Left lobe of liver (tissue), 2 donors: Measurements from ENCODE around the gene GAS2L1. TPM values are rescaled to one million over a fixed set of nuclear protein-coding genes. Genes with fewer than 3 reads are reported as not detected.
A peak's percentile ranks its signal among the peaks of the same experiment; 100 is the strongest.

ENCODE experiments used
- ATAC-seq: fragments of 200-7000 bp; cut with Tn5 transposase; one replicate; pipeline ENCODE4 v1.9.1; 2020; ENCODE audit warnings: mild to moderate bottlenecking, moderate library complexity
- DNase-seq: peaks from one replicate; pipeline ENCODE4 v3.0.0-alpha.2; 2020; ENCODE audit warnings: low spot score
- total RNA-seq: library from RNA; stranded (reverse); gene quantifications from one replicate; pipeline ENCODE4 v1.2.1, GENCODE V29; 2021
- donor health status: DM: no; HTN: no; CAD: no; lungs with moderate emphysema.
- donor health status: DM: no; HTN: yes; CAD: no.

Gene GAS2L1
- total RNA-seq, 1 donor from 2014 or later: 14.3 TPM

DNA sequence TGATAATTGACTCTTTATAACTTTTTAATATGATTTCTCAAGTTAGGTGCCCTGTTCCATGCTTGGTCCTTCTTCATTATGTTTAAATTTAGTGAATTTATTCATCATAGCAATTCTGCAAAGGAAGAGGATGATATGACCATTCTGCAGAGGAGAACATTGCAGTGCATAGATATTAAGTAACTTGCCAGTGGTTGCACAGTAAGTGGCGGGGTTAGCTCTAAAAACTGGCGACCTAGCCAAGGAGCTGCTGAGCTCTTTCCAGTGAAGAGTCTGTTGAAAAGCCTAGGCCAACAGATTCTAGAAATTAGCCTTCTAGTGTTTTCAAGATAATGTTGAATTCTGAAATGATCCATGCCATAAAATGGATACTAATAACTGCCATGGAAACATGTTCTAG is 33.8 kb upstream of the GAS2L1 start:
- no peak for ATAC-seq
- DNase-seq: peak; percentile 30

DNA sequence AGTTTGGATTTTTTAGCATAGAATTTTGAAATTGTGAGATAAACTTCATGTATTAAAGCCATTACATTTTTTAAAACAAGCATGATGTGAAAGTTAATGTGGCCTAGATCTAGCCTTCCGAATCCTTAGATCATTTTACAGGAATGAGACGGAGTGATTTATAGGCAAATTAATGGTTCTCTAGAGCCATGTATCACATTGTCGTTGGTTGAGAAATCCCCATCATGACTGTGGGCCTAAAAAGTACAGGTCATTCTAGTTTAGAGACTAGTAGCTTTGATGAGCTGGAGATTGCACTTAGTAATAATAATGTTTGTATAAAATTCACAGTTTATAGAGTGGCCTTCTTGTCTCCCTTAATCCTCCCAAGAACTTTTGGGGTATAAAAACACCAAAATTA is 31.3 kb upstream of the GAS2L1 start:
- ATAC-seq: peak; percentile 18
- no peak for DNase-seq

DNA sequence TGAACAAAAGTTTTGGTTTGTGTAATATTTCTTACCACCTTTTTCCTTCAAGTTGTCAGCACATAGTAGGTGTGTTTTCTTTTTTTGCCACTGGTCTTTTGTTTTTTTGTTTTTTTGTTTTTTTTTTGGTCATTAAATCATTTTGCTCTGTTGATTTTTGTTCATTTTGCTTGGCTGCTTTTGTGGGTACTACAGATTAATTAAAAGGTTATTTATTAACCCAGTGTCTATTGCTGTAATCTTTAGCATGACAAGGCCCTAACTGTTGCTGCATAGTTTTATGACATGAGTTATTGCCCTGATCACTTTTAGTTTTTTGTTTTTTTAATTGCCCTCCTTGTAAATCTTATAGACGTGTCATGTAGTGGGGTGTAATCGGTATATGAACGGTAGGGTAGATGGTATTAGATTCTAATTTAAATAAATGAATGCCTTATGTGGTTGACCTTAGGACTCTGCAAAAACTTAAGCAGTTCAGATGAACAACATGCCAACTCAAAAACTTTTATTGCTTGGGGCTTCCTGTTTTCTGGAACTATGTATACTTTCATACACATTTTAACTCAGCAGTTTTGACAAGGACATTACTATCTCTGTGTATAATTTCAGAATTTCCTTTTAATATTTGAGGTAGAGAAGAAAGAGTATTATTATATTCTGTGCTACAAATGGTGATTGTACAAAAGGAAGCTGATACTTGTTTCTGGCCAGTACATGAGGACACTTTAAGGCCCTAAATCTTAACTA is 30.5 kb upstream of the GAS2L1 start:
- peak; percentile 66 for ATAC-seq

DNA sequence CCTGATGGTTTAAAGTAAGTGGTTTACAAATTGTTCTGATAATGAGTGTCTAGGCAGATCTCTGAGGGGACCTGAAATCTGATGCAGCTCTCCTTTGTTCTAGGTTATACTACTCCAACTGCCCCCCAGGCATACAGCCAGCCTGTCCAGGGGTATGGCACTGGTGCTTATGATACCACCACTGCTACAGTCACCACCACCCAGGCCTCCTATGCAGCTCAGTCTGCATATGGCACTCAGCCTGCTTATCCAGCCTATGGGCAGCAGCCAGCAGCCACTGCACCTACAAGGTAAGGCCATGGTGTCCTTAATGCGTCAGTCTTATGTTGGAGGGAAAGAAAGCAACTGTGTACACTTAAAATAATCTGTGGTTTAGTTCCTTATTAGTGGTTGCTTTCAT is 28.5 kb upstream of the GAS2L1 start:
- peak; percentile 31 for DNase-seq
- ATAC-seq: no peak

More for the DNA sequence above, 30.5 kb upstream of the GAS2L1 start:
- DNase-seq: no peak

DNA sequence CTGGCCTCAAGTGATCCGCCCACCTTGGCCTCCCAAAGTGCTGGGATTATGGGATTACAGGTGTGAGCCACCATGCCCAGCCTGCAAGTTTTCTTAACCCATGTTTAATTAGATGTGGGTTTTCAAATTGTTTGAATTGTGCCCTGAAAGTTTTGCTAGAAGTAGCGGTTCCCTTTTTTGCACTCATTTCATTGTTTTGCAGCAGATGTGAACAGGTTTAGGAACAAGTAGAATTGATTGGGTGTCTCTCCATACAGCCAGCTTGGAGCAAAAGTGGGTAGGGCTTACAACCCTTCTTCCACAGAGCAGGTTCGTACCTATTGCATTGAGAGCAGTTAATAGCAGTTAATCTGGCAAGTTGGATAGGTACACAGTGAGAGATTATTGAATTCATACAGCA is 22.3 kb upstream of the GAS2L1 start:
- DNase-seq (no peak), ATAC-seq (no peak)

DNA sequence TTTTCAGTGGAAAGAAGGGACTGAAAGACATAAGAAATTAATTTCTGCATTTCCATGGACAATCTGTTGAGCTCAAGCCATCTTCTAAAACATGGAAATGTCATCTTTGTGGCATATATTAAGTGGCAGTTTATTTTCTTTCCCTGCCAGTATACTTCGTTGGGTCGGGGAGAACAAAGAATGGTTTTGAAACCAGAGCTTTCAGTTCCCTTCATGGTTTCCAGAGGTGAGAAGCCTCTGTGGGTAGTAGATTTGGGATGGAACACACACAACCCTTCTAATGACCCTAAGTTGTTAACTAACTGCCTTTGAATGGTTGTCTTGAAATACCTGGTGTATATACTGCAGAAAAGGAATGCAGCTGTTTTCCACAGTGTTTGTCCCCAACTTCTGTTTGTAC is 17.6 kb upstream of the GAS2L1 start:
- DNase-seq (no peak), ATAC-seq (no peak)

DNA sequence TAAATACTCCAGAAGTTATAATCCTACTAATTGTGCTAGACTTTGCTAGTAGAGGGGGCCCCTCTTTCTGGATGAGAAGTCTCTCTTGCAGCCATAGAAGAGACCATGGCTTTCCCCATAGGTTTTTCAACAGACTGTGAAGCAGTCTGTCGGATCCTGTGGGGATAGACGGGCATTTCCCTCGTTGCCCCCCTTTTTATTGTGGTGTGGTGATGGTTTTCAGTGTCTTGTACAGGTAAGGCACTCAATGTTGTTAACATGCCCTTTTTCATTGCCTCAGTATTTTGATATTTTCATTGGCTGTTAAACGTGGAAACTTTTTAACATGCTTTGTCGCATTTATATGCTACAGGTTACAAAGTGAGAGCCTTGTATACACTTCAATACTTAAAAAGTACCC is 16.4 kb upstream of the GAS2L1 start:
- DNase-seq (no peak), ATAC-seq (no peak)

DNA sequence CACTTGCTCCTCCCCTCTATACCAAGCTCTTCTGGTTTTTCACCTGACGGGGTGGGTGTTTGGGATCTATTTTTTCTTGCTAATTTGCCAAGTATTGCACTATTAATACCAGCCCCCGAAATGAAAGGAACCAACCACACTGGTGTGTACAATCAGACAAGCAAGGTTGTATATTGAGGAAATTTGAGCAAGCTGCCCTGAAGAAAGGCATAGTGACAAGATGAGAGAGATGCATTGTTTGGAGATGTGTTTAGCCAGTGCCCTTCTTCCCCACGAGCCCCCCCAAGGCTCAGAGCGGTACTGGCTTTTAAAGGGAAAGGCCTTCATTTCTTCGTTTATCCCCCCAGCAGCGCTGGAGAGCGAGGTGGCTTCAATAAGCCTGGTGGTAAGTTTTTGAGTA is 15.2 kb upstream of the GAS2L1 start:
- no peak for ATAC-seq
- DNase-seq: no peak

DNA sequence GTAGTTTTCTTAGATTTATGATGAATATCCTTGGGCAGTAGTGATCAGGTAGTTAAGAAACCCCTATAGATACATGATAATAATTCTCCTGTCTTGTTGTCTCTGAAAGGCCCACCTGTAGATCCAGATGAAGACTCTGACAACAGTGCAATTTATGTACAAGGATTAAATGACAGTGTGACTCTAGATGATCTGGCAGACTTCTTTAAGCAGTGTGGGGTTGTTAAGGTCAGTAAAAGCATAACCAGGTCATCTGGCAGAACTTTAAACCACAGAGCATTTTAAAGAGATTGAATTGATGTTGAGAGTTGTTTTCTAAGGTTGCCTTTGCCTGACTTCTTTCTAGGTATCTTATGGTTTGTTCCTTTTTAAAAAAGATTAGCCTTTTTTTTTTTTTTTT is 14.1 kb upstream of the GAS2L1 start:
- DNase-seq: no peak
- no peak for ATAC-seq

DNA sequence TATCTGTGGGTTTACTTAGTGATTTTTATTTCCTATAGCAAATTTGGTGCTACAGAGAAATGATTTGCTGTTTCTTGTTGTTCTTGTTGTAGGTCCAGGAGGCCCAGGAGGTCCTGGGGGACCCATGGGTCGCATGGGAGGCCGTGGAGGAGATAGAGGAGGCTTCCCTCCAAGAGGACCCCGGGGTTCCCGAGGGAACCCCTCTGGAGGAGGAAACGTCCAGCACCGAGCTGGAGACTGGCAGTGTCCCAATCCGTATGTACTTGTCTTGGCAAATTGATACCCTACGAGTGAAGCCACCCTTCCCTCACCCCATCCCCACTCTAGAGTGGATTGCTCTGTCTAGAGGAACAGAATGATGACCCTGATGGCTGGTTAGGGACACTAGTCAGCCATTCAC is 7.8 kb upstream of the GAS2L1 start:
- no peak for ATAC-seq
- DNase-seq: no peak

DNA sequence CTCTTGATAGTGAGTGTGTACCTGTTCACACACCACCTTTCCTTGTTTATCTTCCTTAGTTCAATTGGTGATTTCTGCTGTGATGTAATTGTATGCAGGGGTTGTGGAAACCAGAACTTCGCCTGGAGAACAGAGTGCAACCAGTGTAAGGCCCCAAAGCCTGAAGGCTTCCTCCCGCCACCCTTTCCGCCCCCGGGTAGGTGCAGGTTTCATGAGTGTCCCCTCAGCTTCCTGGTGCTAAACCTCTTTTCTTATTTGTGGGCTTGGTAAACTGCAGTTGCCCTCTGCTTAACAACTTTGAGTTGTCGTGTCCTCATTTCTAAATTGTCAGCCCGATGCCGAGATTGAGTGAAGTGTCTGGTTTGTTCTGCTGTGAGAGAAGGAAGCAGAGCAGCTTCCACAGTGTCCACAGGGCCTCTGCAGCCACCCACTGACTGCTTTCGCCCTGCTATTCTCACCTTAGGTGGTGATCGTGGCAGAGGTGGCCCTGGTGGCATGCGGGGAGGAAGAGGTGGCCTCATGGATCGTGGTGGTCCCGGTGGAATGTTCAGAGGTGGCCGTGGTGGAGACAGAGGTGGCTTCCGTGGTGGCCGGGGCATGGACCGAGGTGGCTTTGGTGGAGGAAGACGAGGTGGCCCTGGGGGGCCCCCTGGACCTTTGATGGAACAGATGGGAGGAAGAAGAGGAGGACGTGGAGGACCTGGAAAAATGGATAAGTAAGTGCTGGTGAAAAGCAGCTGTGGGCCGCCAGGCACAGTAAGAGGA is 7.1 kb upstream of the GAS2L1 start:
- DNase-seq: peak; percentile 45

DNA sequence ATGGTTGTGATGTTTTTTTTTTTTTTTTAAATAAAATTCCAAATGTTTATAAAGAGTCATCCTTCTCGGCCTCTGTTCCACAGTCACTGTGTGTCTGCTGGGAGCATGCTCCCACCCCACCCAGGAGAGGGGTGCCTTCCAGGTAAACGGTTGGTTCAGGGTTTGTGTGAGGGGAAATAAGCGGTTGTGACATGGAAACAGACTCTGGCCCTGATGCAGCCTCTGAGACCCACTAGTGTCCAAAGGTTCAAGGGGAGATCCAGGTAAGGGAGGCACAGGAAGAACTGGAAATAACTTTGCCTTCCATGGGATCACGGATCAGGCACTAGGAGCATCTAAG is 6.0 kb upstream of the GAS2L1 start:
- ATAC-seq (no peak), DNase-seq (no peak)

More for the DNA sequence above, 7.1 kb upstream of the GAS2L1 start:
- ATAC-seq: no peak

DNA sequence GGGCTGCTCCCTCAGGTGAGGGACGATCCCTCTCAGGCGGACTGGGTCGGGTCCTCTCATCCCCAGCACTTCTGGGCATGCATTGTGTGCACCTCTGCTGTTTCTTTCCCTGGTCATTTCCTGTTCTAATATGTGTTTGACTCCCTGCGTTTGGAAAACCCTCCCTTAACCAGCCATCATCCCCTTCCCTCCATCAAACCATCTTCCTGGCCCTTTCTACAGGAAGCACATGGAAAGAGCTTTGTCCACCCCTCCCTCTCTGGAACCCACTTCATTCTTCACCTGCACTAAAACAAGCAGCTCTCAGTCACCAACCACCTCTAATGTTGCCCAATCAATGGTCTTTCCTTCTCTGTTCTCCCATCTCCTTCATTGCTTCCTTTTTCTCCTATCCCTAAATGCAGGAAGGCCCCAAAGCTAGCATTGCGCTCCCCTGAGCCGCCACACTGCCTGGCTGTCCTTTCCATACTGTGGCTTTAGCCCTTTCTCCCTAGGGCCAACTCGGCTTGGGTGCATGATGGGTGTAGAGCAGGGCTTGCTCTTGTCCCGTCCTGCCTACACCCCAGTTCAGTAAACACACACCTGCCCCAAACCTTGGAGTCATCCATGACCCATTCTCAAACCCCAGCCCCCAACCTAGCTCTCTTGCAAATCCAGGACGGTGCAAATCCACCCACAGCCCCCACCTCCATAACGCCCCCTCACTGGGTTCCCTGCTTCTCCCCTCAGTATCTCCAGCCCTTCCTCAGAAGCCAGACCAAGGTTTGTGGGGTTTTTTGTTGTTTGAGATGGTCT is 5.4 kb upstream of the GAS2L1 start:
- peak; percentile 33 for DNase-seq

DNA sequence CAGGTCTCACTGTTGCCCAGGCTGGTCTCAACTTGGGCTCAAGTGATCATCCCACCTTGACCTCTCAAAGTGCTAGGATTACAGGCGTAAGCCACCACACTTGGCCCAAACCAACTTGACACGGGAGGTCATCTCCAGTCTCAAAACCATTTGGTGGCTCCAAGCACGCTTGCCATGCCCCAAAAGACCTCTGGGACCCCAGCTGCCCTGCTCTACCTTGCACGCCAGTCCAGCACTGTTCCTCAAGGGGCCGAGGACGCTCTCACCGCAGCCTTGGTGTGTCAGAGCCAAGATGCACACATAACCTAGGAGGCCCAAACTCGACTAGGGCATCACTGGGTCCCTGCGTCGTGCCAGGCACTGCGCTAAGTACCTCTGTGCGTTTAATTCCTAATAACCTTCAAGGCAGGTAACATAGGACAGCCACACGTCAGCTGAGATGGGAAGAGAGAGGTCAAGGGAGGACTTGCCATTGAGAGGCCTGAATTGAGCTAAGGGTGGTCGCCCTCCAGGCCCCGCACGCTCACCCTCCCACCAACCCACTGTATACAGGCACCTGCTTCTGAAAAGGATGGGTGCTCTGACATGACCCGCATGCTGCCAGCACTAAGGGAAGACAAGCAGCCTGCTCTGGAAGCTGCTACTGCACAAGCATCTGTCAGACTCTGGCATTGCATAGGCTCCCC is 4.6 kb upstream of the GAS2L1 start:
- DNase-seq (peak; percentile 42), ATAC-seq (no peak)

More for the DNA sequence above, 5.4 kb upstream of the GAS2L1 start:
- ATAC-seq: no peak

DNA sequence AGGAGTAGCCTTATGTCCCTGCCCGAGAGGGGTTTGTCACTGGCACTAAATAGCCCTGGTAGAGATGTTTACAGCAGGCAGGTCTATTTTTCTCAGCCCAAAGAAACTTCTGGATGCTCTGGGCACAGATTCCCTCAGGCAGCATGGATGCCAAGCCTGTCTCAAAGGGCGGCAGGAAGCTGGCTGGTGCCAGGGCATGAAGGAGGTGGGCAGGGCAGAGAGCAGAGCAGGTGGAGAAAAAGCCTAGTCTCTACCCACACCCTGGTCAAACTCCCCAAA is 4.1 kb upstream of the GAS2L1 start:
- ATAC-seq (peak; percentile 38), DNase-seq (peak; percentile 64)

DNA sequence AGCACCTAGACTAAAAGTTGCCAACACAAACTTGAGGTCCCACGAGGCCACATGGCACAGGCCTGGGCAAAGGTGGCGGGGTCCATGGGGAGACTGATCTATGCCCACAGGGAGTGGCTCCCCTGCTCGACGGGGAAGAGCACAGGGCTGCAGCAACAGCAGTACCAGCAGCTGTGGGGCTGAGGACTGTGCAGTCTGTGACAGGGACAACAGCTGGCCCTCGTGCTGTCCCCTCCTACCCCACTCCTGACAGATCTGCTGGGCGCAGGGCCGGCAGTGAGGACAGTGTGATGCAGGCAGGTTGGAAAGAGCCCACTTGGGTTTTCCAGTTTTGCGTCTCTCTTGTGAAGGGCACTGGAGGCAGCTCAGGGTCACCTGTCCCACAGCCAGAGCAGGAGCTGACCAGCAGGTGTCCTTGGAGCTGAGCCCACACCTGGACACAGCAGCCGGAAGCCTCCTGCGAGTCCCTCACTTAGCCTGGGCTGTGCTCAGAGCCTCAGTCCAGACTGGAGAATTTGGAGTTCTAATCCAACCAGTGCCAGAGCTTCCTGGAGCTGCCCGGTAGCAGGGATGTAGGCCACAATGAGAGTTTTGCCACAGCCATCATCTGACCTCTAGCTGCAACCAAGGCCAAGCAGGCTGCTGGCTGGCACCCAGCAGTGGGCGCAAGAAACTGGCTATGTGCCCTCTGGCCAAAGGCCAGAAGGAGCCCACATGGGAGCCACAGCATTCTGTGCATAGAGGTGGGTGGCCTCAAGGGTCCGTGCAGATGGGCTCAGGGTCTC is 3.6 kb upstream of the GAS2L1 start:
- DNase-seq: peak; percentile 80
- peak; percentile 51 for ATAC-seq

DNA sequence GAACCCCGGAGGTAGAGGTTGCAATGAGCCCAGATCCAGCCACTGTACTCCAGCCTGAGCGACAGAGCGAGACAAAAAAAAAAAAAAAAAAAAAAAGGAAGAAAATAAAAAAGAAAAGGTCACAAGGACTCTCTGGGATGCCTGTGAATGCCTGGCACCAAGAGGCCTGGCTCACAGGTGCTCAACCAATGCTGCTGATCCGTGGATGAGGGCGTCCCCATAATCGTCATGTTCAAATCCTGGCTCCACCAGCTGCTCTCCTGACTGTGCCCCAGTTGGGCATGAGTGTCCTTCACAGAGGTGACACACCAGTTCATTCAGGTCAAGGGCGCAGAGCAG is 645 bp upstream of the GAS2L1 start:
- ATAC-seq: no peak
- no peak for DNase-seq

DNA sequence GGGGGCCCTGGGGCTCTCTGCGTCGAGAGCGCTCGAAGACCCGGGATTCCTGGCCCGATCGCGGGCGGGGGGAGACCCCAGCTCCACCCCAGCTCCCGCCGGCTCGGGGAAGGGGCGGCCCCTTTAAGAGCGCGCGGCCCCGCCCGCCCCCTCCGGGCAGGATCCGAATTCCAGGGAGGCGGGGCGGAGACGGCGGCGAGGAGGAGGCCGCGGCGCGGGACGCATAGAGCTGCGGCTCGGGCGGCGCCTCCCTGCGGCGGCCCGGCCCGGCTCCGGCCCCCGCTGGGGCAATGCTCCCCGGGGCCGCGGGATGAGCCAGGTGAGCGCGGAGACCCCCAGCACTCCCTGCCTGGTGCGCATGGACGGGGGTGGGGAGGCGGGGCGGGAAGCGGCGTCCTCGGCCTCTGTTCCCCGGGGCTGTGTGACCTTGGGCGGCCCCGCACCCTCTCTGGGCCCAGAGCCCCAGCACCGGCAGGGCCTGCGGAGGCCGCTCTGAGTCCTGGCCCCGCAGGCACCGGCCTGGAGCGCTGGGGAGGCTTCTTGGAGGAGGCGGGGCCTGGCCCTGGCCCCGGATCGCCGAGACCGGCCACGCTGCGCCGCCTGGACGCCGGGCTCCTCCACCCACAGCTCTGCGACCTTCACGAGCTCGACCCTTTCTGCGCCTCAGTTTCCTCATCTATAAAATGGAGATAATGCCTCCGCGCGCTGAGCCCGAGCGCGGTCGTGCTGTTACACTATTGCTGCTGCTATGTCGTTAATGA is 565 bp downstream of the GAS2L1 start:
- ATAC-seq: peak; percentile 76
- DNase-seq: peak; percentile 85

DNA sequence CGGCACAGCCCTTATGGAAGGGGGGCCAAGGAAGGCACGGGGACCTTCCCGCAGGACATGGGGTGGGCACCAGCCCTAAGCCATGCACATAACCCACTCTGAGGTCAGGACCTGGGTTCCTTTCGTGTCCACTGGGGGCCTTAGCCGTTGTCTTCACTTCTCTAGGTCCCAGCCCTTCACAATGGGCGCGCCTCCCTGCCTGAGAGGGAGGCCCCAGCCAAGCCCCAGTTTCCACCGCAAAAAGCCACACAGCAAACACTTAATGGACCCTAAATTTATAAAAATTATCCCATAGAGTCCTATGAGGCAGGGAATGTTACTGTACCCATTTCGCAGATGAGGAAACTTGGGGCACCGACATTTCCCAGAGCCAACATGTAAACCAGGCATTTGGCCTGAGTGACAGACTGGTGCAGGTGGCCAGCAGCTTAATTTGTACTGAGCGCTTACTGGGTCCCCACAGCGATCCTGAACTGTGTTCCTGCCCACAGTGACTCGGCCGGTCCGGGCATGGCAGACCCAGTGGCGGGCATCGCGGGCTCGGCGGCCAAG is 1.2 kb downstream of the GAS2L1 start:
- no peak for ATAC-seq
- DNase-seq: no peak
